HepG2 (cell line): ENCODE results near the gene GSTT2B. TPM values are rescaled to one million over a fixed set of nuclear protein-coding genes. Genes with fewer than 3 reads are reported as not detected.

Experiments
- BCL6 ChIP-seq: IDR thresholded peaks from 2 replicates; pipeline ENCODE4 v1.6.1; 2016; ENCODE audit warnings: missing genetic modification reagents, missing compliant biosample characterization
- CEBPB ChIP-seq: IDR thresholded peaks from 2 replicates; pipeline ENCODE4 v1.6.1; 2011; ENCODE audit warnings: low read depth, low read length, improper control_type of control experiment, borderline replicate concordance
- FOXA3 ChIP-seq: IDR thresholded peaks from 2 replicates; pipeline ENCODE4 v1.6.1; 2016; ENCODE audit warnings: missing genetic modification reagents, missing compliant biosample characterization
- HMG20A ChIP-seq: IDR thresholded peaks from 2 replicates; pipeline ENCODE4 v1.6.1; 2016; ENCODE audit warnings: borderline replicate concordance
- HNF4A ChIP-seq: sonication (generic); formaldehyde crosslinking; IDR thresholded peaks from 2 replicates; pipeline ENCODE4 v1.4.0; 2020; ENCODE audit warnings: missing genetic modification reagents
- HNF4G ChIP-seq, 2 experiments: sonication (generic) in 1 of 2; formaldehyde crosslinking in 1 of 2; IDR thresholded peaks; 2 replicates each; pipeline versions ENCODE4 v1.4.0 to v1.6.1; 2011 to 2020; ENCODE audit warnings: borderline replicate concordance in 2 of 2, low read depth in 2 of 2, mild to moderate bottlenecking in 2 of 2, low read length in 1 of 2, missing genetic modification reagents in 1 of 2, moderate library complexity in 1 of 2
- KLF13 ChIP-seq: sonication (generic); formaldehyde crosslinking; IDR thresholded peaks from 2 replicates; pipeline ENCODE4 v1.4.0; 2020; ENCODE audit warnings: mild to moderate bottlenecking, missing genetic modification reagents
- KLF6 ChIP-seq: IDR thresholded peaks from 2 replicates; pipeline ENCODE4 v1.8.0; 2016; ENCODE audit warnings: missing biosample characterization, missing genetic modification reagents
- MAFK ChIP-seq, 2 experiments: IDR thresholded peaks in 1 of 2; conservative IDR thresholded peaks in 1 of 2; 2 replicates each; pipeline ENCODE4 v1.6.1; 2011; ENCODE audit warnings: improper control_type of control experiment in 2 of 2, low read length in 2 of 2
- MIER3 ChIP-seq: IDR thresholded peaks from 2 replicates; pipeline ENCODE4 v1.6.1; 2016; ENCODE audit warnings: missing compliant biosample characterization, borderline replicate concordance
- SALL1 ChIP-seq: sonication (generic); formaldehyde crosslinking; IDR thresholded peaks from 2 replicates; pipeline ENCODE4 v1.8.0; 2022; ENCODE audit warnings: mild to moderate bottlenecking, missing genetic modification reagents
- SOX13 ChIP-seq, 3 experiments: fragments of 450-650 bp in 1 of 3; sonication (generic) in 1 of 3; formaldehyde crosslinking in 1 of 3; IDR thresholded peaks in 2 of 3; conservative IDR thresholded peaks in 1 of 3; 2 replicates each; pipeline versions ENCODE4 v1.5.0 to v1.6.1; 2016 to 2020; ENCODE audit warnings: antibody characterized with exemption in 1 of 3, mild to moderate bottlenecking in 1 of 3, missing compliant biosample characterization in 1 of 3, missing genetic modification reagents in 1 of 3, moderate library complexity in 1 of 3
- ZNF460 ChIP-seq: sonication (generic); formaldehyde crosslinking; IDR thresholded peaks from 2 replicates; pipeline ENCODE4 v1.5.1; 2020; ENCODE audit warnings: missing genetic modification reagents, mild to moderate bottlenecking, borderline replicate concordance
- ZNF546 ChIP-seq: sonication (generic); formaldehyde crosslinking; conservative IDR thresholded peaks from 2 replicates; pipeline ENCODE4 v1.8.1; 2023; ENCODE audit warnings: mild to moderate bottlenecking, missing genetic modification reagents
- ZNF674 ChIP-seq: sonication (generic); formaldehyde crosslinking; IDR thresholded peaks from 2 replicates; pipeline ENCODE4 v1.5.0; 2020; ENCODE audit warnings: low read depth, mild to moderate bottlenecking, missing genetic modification reagents
- polyA plus RNA-seq, 8 experiments: library from polyadenylated mRNA; depleted of rRNA in 3 of 8; stranded (reverse) in 7 of 8; unstranded in 1 of 8; fragments of >200 nt; fragmentation: Illumina TruSeq in 4 of 8; extraction: Trizol in 4 of 8; gene quantifications; 2 replicates each; pipeline versions ENCODE4 v1.2.1 to v1.2.3, GENCODE V29; 2011 to 2016; ENCODE audit warnings: low read depth in 4 of 8, missing spikeins in 1 of 8, mixed read lengths in 1 of 8; ENCODE audit not compliant: insufficient read depth in 1 of 8
- total RNA-seq, 5 experiments: library from RNA; depleted of rRNA; stranded (reverse); fragments of >200 nt; fragmentation: Illumina TruSeq; extraction: Trizol; gene quantifications; 2 replicates each; pipeline ENCODE4 v1.2.3, GENCODE V29; 2016; ENCODE audit warnings: low read depth in 1 of 5
- TF ChIP-seq, protein P1 (sequence below): IDR thresholded peaks from 2 replicates; pipeline ENCODE4 v1.6.1; 2016; ENCODE audit warnings: low read depth
- TF ChIP-seq, protein P2 (sequence below): sonication (generic); formaldehyde crosslinking; IDR thresholded peaks from 2 replicates; pipeline ENCODE4 v1.4.0; 2020; ENCODE audit warnings: missing genetic modification reagents, mild to moderate bottlenecking, borderline replicate concordance
- TF ChIP-seq, protein P3 (sequence below): sonication (generic); formaldehyde crosslinking; IDR thresholded peaks from 2 replicates; pipeline ENCODE4 v1.4.0; 2020; ENCODE audit warnings: missing genetic modification reagents
- TF ChIP-seq, protein P4 (sequence below): sonication (generic); formaldehyde crosslinking; IDR thresholded peaks from 2 replicates; pipeline ENCODE4 v1.8.1; 2023; ENCODE audit warnings: mild to moderate bottlenecking, missing genetic modification reagents, borderline replicate concordance

Gene GSTT2B
- total and polyA plus RNA-seq, 2 of the 13 experiments (the other 11 are each of a cell fraction or from before 2014, with no cell fraction given), result 1.5 to 3.9 TPM

DNA sequence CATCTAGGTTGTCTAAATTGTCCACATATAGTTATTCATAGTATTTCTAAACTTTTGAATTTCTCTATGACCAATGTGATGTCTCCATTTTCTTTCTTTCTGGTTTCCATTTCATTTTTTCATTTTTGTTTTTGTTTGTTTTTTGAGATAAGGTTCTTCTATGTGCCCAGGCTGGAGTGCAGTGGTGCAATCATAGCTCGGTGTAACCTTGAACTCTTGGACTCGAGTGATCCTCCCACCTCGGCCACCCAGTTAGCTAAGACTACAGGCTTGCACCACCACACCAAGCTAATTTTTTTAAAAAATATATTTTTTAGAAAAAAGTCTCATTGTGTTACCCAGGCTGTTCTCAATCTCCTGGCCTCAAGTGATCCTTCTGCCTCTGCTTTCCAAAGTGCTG, 36.1 kb upstream of the GSTT2B start (continued):
- TF ChIP-seq MIER3 (CRISPR knock-in tag), result 0 out of 2 replicates have a peak, but pooled peaks have one; percentile 32
- TF ChIP-seq SALL1 (CRISPR knock-in tag), result peak; percentile 92
- TF ChIP-seq, protein P1, sequence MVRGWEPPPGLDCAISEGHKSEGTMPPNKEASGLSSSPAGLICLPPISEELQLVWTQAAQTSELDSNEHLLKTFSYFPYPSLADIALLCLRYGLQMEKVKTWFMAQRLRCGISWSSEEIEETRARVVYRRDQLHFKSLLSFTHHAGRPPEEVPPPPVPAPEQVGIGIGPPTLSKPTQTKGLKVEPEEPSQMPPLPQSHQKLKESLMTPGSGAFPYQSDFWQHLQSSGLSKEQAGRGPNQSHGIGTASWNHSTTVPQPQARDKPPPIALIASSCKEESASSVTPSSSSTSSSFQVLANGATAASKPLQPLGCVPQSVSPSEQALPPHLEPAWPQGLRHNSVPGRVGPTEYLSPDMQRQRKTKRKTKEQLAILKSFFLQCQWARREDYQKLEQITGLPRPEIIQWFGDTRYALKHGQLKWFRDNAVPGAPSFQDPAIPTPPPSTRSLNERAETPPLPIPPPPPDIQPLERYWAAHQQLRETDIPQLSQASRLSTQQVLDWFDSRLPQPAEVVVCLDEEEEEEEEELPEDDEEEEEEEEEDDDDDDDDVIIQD (CRISPR knock-in tag), result peak; percentile 41; the same call in 1 of the 2 replicates
- no peak for TF ChIP-seq KLF13 (CRISPR knock-in tag)
- TF ChIP-seq ZNF546 (CRISPR knock-in tag), result no peak
- TF ChIP-seq FOXA3 (CRISPR knock-in tag), result peak; percentile 53; the same call in 1 of the 2 replicates
- peak; percentile 86 for TF ChIP-seq HNF4A (CRISPR knock-in tag)
- no peak for TF ChIP-seq KLF6 (CRISPR knock-in tag)
- TF ChIP-seq, protein P2, sequence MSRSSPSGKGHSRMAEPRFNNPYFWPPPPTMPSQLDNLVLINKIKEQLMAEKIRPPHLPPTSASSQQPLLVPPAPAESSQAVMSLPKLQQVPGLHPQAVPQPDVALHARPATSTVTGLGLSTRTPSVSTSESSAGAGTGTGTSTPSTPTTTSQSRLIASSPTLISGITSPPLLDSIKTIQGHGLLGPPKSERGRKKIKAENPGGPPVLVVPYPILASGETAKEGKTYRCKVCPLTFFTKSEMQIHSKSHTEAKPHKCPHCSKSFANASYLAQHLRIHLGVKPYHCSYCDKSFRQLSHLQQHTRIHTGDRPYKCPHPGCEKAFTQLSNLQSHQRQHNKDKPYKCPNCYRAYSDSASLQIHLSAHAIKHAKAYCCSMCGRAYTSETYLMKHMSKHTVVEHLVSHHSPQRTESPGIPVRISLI (CRISPR knock-in tag), result peak; percentile 29; the same call in 1 of the 2 replicates
- peak; percentile 56; the same call in 1 of the 2 replicates for TF ChIP-seq HNF4G (IDR thresholded peaks at IDR 0.05; ENCODE audit: borderline replicate concordance, low read depth, low read length)
- TF ChIP-seq HNF4G (CRISPR knock-in tag; IDR thresholded peaks at IDR 0.05; ENCODE audit: borderline replicate concordance, low read depth), result no peak
- TF ChIP-seq CEBPB, result peak; percentile 80
- TF ChIP-seq ZNF460 (CRISPR knock-in tag), result peak; percentile 90
- no peak for TF ChIP-seq ZNF674
- TF ChIP-seq, protein P3, sequence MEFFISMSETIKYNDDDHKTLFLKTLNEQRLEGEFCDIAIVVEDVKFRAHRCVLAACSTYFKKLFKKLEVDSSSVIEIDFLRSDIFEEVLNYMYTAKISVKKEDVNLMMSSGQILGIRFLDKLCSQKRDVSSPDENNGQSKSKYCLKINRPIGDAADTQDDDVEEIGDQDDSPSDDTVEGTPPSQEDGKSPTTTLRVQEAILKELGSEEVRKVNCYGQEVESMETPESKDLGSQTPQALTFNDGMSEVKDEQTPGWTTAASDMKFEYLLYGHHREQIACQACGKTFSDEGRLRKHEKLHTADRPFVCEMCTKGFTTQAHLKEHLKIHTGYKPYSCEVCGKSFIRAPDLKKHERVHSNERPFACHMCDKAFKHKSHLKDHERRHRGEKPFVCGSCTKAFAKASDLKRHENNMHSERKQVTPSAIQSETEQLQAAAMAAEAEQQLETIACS, result no peak
- TF ChIP-seq BCL6 (CRISPR knock-in tag), result peak; percentile 55; the same call in 1 of the 2 replicates
- TF ChIP-seq SOX13 (IDR thresholded peaks at IDR 0.05), result no peak
- peak in 1 of 2 experiments; percentile 73; a peak in 2 of 4 replicates for TF ChIP-seq SOX13 (CRISPR knock-in tag; conservative IDR thresholded peaks at IDR 0.05 in 1 of 2, IDR thresholded peaks at IDR 0.05 in 1 of 2)
- TF ChIP-seq, protein P4, sequence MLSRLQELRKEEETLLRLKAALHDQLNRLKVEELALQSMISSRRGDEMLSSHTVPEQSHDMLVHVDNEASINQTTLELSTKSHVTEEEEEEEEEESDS (CRISPR knock-in tag), result no peak
- peak; percentile 52; the same call in 1 of the 2 replicates for TF ChIP-seq HMG20A (CRISPR knock-in tag)
- no peak for TF ChIP-seq MAFK (conservative IDR thresholded peaks at IDR 0.05 in 1 of 2, IDR thresholded peaks at IDR 0.05 in 1 of 2; ENCODE audit: low read length in 2 of 2)
